HG03439 (cell line): ENCODE results near the gene EFHC1.

Source experiments
- ATAC-seq: cut with Tn5 transposase; IDR thresholded peaks from one replicate; pipeline ENCODE4 v1.9.1; 2021; ENCODE audit warnings: mild to moderate bottlenecking, moderate library complexity; ENCODE audit not compliant: unreplicated experiment

EFHC1 gene

GRCh38 chr6:52516269-52516668 is 96.1 kb downstream of the EFHC1 start:
- no peak for ATAC-seq

DNA sequence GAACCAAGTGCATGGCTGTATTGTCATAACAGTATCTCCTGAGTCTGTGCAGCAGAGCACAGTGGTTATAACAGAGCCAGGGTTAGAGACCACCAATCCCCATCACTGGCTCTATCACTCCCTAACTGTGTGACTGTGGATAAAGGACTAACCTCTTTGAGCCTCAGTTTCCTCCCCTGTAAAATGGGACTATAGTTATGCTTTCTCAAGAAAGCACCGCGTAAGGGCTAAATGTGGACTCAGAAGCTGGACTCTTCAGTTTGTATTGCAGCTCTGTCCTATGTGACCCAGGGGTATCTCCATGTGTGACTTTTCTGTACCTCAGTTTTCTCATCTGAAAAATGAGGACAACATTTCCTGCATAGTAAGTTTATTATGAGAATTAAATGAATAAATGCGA is 96.8 kb downstream of the EFHC1 start:
- ATAC-seq, result no peak

DNA sequence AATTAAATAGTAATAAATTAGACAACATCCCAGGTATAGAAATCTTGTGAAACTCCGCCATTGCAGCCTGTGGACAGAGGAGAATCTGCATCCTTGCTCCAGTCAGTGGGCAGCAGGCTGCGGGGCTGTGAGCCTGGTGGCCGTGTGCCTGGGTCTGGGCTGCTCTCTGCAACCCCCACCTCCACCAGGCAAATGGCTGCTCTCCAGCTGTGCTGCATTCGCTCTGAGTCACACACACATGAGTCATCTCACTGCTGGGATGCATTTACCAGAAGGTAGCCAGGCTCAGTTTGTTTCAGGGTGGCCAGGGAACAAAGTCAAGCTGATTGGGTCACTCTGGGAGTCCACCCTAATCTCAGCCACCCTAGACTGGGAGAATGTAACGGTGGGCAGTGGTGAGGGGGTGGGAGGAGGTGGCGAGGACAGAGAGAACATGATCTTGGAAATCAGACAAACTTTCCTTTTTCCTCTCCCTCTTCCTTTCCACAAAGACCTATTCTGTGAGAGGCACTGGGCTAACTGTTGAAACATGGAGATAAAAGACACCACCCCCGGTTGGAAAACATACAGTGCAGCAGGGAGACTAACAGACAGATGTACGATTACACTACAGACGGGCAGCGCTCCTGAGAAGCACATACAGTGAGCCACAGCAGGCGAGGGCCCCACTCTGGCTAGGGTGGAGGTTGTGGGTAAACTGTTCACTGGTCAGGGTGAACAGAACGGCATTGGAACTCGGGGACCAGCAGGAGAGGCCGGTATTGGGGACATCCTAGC is 97.5 kb downstream of the EFHC1 start:
- ATAC-seq, result peak; percentile 92

GRCh38 chr6:52518279-52518945 is 98.3 kb downstream of the EFHC1 start:
- ATAC-seq, result no peak

DNA sequence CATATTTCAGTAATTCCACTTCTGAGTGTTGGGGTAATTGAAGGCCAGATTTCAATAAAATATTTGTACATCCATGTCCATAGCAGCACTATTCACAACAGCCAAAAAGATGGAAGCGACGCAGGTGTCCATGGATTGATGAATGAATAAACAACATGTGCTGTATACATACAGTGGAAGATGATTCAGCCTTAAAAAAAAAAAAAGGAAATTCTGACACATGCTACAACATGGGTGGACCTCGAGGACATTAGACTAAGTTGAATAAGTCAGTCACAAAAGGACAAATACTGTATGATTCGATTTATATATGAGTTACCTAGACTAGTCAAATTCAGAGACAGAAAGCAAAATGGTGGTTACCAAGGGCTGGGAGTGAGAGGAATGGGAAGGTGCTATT is 99.5 kb downstream of the EFHC1 start:
- no peak for ATAC-seq

DNA sequence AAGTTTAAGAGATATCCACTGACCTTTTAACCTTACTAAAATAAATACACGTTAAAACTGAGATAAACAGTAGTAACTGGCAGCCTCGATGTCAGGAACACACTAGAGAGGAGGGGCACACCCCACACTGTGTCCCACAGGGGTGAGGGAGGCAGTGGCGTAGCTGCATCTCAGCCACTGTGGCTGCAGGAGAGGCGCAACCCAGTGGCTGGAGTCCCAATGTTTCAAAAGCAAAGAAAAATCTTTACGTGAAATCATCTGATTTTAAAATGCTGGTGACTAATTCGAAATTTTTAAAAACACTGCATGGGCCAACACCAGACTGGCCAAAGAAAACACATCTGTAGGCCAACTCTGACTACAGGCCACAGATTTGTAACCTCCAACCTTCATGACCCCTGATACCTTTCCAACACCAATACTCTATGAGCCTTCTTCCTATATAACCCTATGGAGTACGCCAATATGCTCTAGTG is 102.0 kb downstream of the EFHC1 start:
- ATAC-seq, result no peak

GRCh38 chr6:52522655-52523054 is 102.5 kb downstream of the EFHC1 start:
- no peak for ATAC-seq

GRCh38 chr6:52523378-52524142 is 103.4 kb downstream of the EFHC1 start:
- ATAC-seq, result no peak

DNA sequence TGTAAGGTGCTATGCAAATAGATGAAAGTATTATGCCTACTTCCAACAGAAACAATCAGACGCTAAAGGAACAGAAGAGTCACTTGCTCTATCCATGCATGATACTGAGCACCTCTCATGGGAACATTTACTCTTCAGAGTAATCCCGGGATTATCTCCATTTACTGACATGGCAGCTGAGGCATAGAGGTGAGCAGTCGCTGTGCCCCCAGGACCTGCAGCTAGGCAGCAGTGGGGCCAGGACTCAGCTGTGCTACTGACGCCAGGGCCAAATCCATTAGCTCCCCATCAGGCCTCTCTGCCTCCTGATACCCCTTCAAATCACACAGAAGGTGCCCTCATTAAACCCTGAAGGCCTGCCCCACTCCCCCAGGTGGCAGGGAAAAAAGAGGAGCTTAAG is 104.8 kb downstream of the EFHC1 start:
- no peak for ATAC-seq

- ATAC-seq, result no peak
Observed at GRCh38 chr6:52526634-52527033, 106.5 kb downstream of the EFHC1 start.

DNA sequence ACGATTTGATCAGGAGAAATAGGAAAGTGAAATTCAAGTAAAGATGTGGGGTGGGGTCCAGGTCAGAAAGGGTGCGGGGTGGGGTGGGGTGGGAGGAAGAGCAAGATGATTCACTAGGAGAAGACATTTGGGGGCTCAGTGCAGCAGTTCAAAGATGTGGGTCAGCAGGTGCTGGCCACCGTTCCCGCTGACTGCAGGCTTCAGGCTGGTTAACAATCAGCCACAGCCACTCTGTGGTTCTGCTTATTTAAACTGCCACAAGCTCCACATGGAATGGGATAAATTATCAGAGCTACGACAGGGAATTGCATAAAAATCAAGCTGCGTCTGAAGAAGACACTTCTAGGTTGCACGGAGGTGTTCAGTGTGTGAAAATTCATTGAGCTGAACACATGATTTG is 107.3 kb downstream of the EFHC1 start:
- ATAC-seq, result no peak

- ATAC-seq, result no peak
Observed at GRCh38 chr6:52529311-52529710, 109.2 kb downstream of the EFHC1 start.

GRCh38 chr6:52530351-52530750 is 110.2 kb downstream of the EFHC1 start:
- no peak for ATAC-seq

- ATAC-seq, result no peak
Observed at GRCh38 chr6:52531396-52531795, 111.3 kb downstream of the EFHC1 start.

- no peak for ATAC-seq
Observed at GRCh38 chr6:52531834-52532233, 111.7 kb downstream of the EFHC1 start.

GRCh38 chr6:52532457-52532856 is 112.3 kb downstream of the EFHC1 start:
- ATAC-seq, result no peak

- ATAC-seq, result no peak
Observed at GRCh38 chr6:52533491-52533890, 113.3 kb downstream of the EFHC1 start.

GRCh38 chr6:52534363-52534762 is 114.2 kb downstream of the EFHC1 start:
- no peak for ATAC-seq

DNA sequence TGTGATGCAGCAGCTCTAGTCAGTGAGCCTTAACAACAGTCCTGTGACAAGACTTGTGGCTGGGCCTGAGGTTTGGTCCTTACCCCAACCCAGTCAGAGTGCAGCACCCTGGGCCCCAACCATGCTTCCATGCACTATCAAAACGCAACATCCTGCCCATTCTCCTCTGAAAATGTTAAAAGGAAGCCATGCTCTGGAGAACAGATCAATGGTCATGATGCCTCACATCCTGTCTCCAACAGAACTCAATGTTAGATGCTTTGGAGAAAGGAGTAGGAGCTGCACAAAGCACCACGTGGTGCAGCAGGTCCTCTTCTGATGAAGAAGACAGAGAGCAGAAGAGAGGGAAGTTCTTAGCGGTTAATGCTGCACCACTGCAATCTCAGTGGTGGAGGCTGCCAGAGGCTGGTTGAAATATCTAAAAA is 114.8 kb downstream of the EFHC1 start:
- ATAC-seq, result no peak

DNA sequence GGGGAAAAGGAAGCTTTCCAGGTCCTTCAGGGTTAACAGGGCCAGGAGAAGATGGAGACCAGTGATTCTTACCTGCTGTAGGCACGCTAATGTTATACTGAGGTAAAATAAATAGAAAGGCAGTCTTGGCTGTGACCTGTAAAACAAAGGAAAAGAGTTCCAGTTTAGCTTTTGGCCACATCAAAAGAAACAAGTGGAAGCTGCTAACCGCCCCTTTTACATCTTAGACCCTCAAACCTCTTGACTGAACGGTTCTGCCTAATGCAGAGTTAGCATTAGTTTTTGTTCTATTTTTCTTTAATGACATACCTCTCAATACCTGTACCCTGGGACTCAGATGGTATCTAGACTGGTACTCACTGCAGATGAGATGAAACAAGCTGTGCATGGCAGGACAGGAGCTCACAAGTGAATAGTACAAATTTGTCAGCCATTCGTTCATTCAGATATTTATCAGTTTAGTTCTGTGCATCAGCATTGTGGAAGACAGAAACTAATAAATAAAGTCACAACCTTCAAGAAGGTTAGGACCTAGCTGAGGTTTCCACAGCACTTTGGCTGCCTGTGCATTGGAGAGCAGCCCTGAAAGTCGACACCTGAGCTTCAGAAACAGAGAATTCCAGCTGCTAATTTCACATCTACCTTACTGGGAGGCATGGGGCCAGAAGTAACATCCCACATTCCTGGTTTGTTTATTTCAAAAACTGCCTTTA is 115.7 kb downstream of the EFHC1 start:
- ATAC-seq, result no peak

- ATAC-seq, result peak; percentile 52
Observed at GRCh38 chr6:52536424-52536916, 116.3 kb downstream of the EFHC1 start.
